Common myeloid progenitor, CD34-positive (primary cell): ENCODE results near the gene TCF19.

Experiments used
- CTCF ChIA-PET: fragments of 350-600 bp; sonication (Branson Sonifier 250); formaldehyde crosslinking; loops from one replicate; lab custom pipeline; 2021; ENCODE audit warnings: antibody characterized with exemption; lab: Charles Lee
- POLR2A ChIA-PET: fragments of 350-600 bp; sonication (Branson Sonifier 250); formaldehyde crosslinking; loops from one replicate; lab custom pipeline; 2021; ENCODE audit warnings: antibody characterized with exemption; lab: Charles Lee
- DNase-seq, 3 donors: peaks; one replicate each; pipeline versions ENCODE4 v3.0.0 to v3.0.0-alpha.2; 2013
- H3K27ac ChIP-seq, 2 experiments: 1 replicate in 1 of 2; 2 replicates in 1 of 2; pipeline ENCODE4 v1.7.0; 2013; ENCODE audit warnings: inconsistent platforms in 2 of 2, low read length in 2 of 2, mild to moderate bottlenecking in 2 of 2, low read depth in 1 of 2, moderate library complexity in 1 of 2; ENCODE audit not compliant: severe bottlenecking in 2 of 2, insufficient read depth in 1 of 2, poor library complexity in 1 of 2
- H3K27me3 ChIP-seq, 5 experiments: replicated peaks in 2 of 5; 1 replicate in 3 of 5; 2 replicates in 2 of 5; pipeline versions ENCODE4 v1.6.1 to v1.7.0; 2013; ENCODE audit warnings: low read length in 4 of 5, mild to moderate bottlenecking in 2 of 5, moderate library complexity in 2 of 5, inconsistent platforms in 1 of 5; ENCODE audit not compliant: insufficient read depth in 5 of 5, control insufficient read depth in 4 of 5
- H3K36me3 ChIP-seq, 4 experiments: 1 replicate in 2 of 4; 2 replicates in 2 of 4; pipeline versions ENCODE4 v1.6.1 to v1.7.0; 2013; ENCODE audit warnings: low read length in 3 of 4, control low read depth in 1 of 4, mild to moderate bottlenecking in 1 of 4; ENCODE audit not compliant: control insufficient read depth in 4 of 4, insufficient read depth in 4 of 4
- H3K4me1 ChIP-seq, 4 experiments: 1 replicate in 3 of 4; 2 replicates in 1 of 4; pipeline versions ENCODE4 v1.6.1 to v1.7.1; 2013; ENCODE audit warnings: low read length in 3 of 4, mild to moderate bottlenecking in 3 of 4, control low read depth in 1 of 4, inconsistent platforms in 1 of 4, moderate library complexity in 1 of 4; ENCODE audit not compliant: control insufficient read depth in 4 of 4, insufficient read depth in 4 of 4; ENCODE audit errors: control extremely low read depth in 1 of 4
- H3K4me3 ChIP-seq, 7 experiments: 1 replicate in 4 of 7; 2 replicates in 3 of 7; pipeline versions ENCODE4 v1.5.1 to v1.7.0; 2013; ENCODE audit warnings: mild to moderate bottlenecking in 7 of 7, low read length in 6 of 7, moderate library complexity in 6 of 7, inconsistent platforms in 2 of 7, low read depth in 2 of 7, control low read depth in 1 of 7; ENCODE audit not compliant: insufficient read depth in 4 of 7, control insufficient read depth in 1 of 7; ENCODE audit errors: extremely low read depth in 1 of 7
- H3K9me3 ChIP-seq, 5 experiments: 1 replicate in 4 of 5; 2 replicates in 1 of 5; pipeline versions ENCODE4 v1.6.1 to v1.7.1; 2013; ENCODE audit warnings: low read length in 4 of 5, mild to moderate bottlenecking in 2 of 5, inconsistent platforms in 1 of 5, low read depth in 1 of 5, moderate library complexity in 1 of 5; ENCODE audit not compliant: control insufficient read depth in 4 of 5, insufficient read depth in 2 of 5; ENCODE audit errors: control extremely low read depth in 1 of 5
- WGBS: methylation state at CpG from one replicate; pipeline ENCODE4 v1.1.5; 2013; ENCODE audit not compliant: insufficient coverage; 5-methylcytosine and 5-hydroxymethylcytosine counted together

Gene TCF19

DNA sequence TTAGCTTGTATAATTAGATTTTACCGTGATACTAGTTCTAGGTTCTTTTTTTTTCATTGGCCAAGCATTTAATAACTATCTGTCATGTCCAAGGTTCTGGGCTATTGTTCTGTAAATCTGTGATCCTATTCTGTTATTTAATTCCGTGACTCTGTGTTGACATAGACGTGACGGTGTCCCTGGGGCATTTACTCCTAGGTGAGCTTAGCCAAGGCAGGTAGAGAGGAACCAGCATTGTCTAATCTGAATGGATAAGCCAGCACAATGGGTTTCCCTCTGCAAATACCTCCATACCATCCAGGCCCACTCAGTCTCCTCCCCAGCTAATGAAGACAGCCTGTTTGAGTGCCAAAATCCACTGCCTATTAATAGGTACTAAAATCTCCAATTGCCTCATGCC is 29.3 kb upstream of the TCF19 start:
- 67% methylated on average over 3 of the region's 4 CpGs for WGBS
- H3K9me3 ChIP-seq = no peaks in the 10 kb centered on the region
- no peak overlapping the region for H3K27ac ChIP-seq
- ChIA-PET CTCF (interaction anchor here (0.6 to 2.2 kb wide), 15 partner anchors 8 to 248 kb away, joined by 3 to 8 read pairs (median 4); partner anchors contain the start of genes CCHCR1 and TCF19), POLR2A (no interaction called here)
- no peaks in the 10 kb centered on the region for H3K27me3 ChIP-seq
- H3K4me3 ChIP-seq = no peak overlapping the region
- no peak for DNase-seq
- H3K36me3 ChIP-seq = no peaks in the 10 kb centered on the region
- H3K4me1 ChIP-seq = peaks cover 0 to 16% (median 11%) of the 10 kb centered on the region in 4 experiments

DNA sequence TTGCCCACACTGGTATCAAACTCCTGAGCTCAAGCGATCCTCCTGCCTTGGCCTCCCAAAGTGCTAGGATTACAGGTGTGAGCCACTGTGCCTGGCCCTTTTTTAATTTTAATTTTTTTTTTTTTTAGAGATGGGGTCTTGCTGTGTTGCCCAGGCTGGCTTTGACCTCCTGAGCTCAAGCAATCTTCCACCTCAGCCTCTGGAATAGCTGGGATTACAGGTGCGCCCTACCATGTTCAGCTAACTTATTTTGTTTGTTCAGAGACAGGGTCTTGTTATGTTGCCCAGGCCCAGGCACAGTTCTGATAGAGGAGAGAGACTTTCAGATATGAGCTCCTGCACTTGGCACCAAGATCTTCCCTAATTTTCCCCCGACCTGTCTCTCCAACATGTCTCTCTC is 27.6 kb upstream of the TCF19 start:
- Histone ChIP-seq H3K27me3 (peaks cover 0 to under 1% (median 0%) of the 10 kb centered on the region in 5 experiments), H3K9me3 (no peaks in the 10 kb centered on the region), H3K27ac (no peak overlapping the region), H3K36me3 (no peaks in the 10 kb centered on the region), H3K4me1 (peaks cover 0 to 5% (median 2%) of the 10 kb centered on the region in 4 experiments), H3K4me3 (no peak overlapping the region)
- POLR2A ChIA-PET = no interaction called here
- WGBS = 100% methylated on average over 3 of the region's 3 CpGs
- CTCF ChIA-PET = interaction anchor here (0.9 to 4.6 kb wide), 10 partner anchors 9 to 236 kb away, joined by 3 to 28 read pairs (median 5); partner anchors contain the start of gene PSORS1C1
- DNase-seq = no peak

DNA sequence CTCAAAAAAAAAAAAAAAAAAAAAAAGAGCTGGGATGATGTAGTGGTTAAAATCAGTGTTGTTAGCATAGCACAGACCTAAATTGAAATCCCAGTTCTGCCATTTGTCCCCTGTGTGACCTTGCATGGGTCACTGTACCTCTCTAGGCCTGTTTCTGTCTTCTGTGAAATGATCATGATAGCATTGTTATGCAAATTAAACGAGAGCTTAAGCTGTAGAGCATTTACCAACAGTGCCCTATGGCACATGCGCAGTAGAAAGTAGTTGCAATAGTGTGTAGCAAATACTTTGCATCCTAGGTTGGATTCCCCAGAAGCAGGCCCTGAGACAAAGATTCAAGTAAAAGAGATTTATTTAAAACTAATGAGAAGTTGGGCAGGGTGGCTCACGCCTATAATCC is 26.8 kb upstream of the TCF19 start:
- Histone ChIP-seq H3K27me3 (peaks cover 0 to 2% (median 0%) of the 10 kb centered on the region in 5 experiments), H3K36me3 (no peaks in the 10 kb centered on the region), H3K27ac (no peak overlapping the region), H3K9me3 (no peaks in the 10 kb centered on the region), H3K4me1 (peaks cover 0 to 2% (median 0%) of the 10 kb centered on the region in 4 experiments), H3K4me3 (no peak overlapping the region)
- POLR2A ChIA-PET = no interaction called here
- 100% methylated on average over 2 of the region's 3 CpGs for WGBS
- CTCF ChIA-PET = interaction anchor here (1.0 to 4.6 kb wide), 6 partner anchors 8 to 234 kb away, joined by 3 to 28 read pairs (median 4); partner anchors contain the start of gene PSORS1C1
- no peak for DNase-seq

DNA sequence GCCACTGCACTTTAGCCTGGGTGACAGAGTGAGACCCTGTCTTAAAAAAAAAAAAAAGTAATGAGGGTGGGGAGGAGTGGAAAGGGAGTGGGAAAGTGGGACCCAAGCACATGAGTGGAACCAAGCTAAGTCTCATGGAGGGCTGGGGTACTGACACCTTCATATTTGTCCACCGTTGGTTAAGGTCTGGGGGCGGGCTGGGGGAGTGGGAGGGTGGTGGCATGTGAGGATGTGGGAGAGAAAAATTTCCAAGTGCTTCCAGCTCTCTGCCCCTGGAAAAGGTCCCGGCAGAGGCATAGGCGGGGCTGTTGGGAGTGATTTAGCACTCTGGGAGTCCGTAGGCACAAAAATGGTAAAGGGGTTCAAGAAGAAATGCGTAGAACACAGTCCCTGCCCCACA is 25.6 kb upstream of the TCF19 start:
- no peaks in the 10 kb centered on the region for H3K9me3 ChIP-seq
- CTCF ChIA-PET = interaction anchor here (1.2 to 4.6 kb wide), 4 partner anchors 9 to 102 kb away, joined by 3 to 28 read pairs (median 4); partner anchors contain the start of gene PSORS1C1
- POLR2A ChIA-PET = interaction anchor here (1.1 kb wide), 1 partner anchor 25 kb away, joined by 3 read pairs; the partner anchor contains the start of gene CCHCR1

DNA sequence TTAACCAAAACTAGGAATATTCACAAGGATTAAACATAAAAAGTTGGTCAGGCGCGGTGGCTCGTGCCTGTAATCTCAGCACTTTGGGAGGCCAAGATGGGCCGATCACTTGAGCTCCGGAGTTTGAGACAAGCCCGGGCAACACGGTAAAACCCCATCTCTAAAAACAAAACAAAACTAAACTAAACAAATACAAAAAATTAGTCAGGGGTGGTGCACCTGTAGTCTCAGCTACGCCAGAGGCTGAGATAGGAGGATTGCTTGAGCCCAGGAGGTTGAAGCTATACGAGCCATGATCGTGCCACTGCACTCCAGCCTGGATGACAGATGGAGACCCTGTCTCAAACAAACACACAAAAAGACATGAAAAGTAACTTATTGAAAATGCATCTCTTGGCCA is 22.7 kb upstream of the TCF19 start:
- CTCF ChIA-PET = interaction anchor here (0.7 to 5.1 kb wide), 4 partner anchors 9 to 256 kb away, joined by 3 to 17 read pairs (median 4); no protein-coding TSS in a partner anchor
- H3K4me1 ChIP-seq = peaks cover 0 to 7% (median 4%) of the 10 kb centered on the region in 4 experiments
- H3K9me3 ChIP-seq = no peaks in the 10 kb centered on the region
- H3K27ac ChIP-seq = no peak overlapping the region
- peaks cover 0 to 2% (median 0%) of the 10 kb centered on the region in 5 experiments for H3K27me3 ChIP-seq
- 73% methylated on average over 9 of the region's 10 CpGs for WGBS
- no peak overlapping the region for H3K4me3 ChIP-seq
- no peak for DNase-seq
- no peaks in the 10 kb centered on the region for H3K36me3 ChIP-seq
- POLR2A ChIA-PET = no interaction called here

More for the DNA sequence above, 25.6 kb upstream of the TCF19 start:
- Histone ChIP-seq H3K27me3 (peaks cover 0 to 2% (median 0%) of the 10 kb centered on the region in 5 experiments), H3K27ac (no peak overlapping the region), H3K4me3 (no peak overlapping the region), H3K4me1 (peaks cover 0 to 4% (median 3%) of the 10 kb centered on the region in 4 experiments), H3K36me3 (no peaks in the 10 kb centered on the region)
- DNase-seq = no peak
- 77% methylated on average over 6 of the region's 6 CpGs for WGBS

DNA sequence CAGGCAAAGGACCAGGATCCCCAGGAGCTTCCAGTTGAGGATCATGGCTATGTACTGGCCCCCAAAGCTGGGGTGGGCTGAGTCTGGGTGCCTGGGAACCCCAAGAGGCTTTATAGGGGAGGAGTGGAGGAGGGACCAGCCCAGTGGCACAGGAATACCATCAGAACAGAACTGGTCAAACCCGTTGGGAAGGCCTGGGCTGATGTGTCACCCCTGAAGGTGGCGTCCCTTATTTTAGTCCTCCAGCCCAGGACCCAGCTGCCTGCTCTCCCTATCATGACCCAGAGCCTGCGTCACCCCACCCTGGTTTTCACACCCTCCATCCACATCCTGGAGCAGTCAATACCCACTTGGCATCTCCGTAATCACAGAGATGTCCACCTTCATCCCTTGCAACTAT is 19.4 kb upstream of the TCF19 start, which contains the start of gene PSORS1C2:
Gene PSORS1C2 (minus strand): TSS at position 85 of the 400 bp plus-strand sequence. CDS start 40 bp downstream, at position 45.
- 100% methylated on average over 2 of the region's 4 CpGs for WGBS
- Histone ChIP-seq H3K4me1 (peaks cover 0 to 7% (median 4%) of the 10 kb centered on the region in 4 experiments), H3K27me3 (peaks cover 0 to 2% (median 0%) of the 10 kb centered on the region in 5 experiments), H3K9me3 (no peaks in the 10 kb centered on the region), H3K27ac (no peak within 1 kb of the TSS), H3K4me3 (peak within 1 kb of the TSS in 1 of 7 experiments; percentile 44), H3K36me3 (peaks cover 0 to 17% (median 10%) of the 10 kb centered on the region in 4 experiments)
- no peak for DNase-seq
- CTCF ChIA-PET = interaction anchor here (0.6 to 5.1 kb wide), 9 partner anchors 8 to 233 kb away, joined by 3 to 31 read pairs (median 5); no protein-coding TSS in a partner anchor
- POLR2A ChIA-PET = no interaction called here

DNA sequence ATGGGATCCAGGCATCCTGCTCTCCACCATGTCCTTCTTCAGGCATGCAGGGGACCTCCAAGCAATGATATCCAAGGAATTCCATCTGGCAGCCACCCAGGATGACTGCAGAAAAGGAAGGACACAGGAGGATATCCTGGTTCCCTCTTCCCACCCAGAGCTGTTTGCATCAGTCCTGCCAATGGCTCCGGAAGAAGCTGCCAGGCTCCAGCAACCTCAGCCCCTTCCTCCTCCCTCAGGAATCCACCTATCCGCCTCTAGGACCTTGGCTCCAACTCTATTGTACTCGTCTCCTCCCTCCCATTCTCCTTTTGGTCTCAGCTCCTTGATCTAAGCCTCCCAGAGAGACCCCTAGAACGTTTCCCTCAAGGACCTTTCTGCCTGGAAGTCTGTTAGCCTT is 18.8 kb upstream of the TCF19 start:
- H3K36me3 ChIP-seq = peaks cover 3 to 21% (median 14%) of the 10 kb centered on the region in 4 experiments
- ChIA-PET CTCF (interaction anchor here (0.6 to 5.1 kb wide), 6 partner anchors 8 to 57 kb away, joined by 3 to 31 read pairs (median 8); no protein-coding TSS in a partner anchor), POLR2A (no interaction called here)
- no peaks in the 10 kb centered on the region for H3K9me3 ChIP-seq
- peaks cover 0 to 7% (median 4%) of the 10 kb centered on the region in 4 experiments for H3K4me1 ChIP-seq
- H3K27ac ChIP-seq = no peak overlapping the region
- no peak overlapping the region for H3K4me3 ChIP-seq
- WGBS = 95% methylated on average over 3 of the region's 4 CpGs
- peaks cover 0 to 2% (median 0%) of the 10 kb centered on the region in 5 experiments for H3K27me3 ChIP-seq
- no peak for DNase-seq
